Naive thymus-derived CD8-positive, alpha-beta T cell (primary cell): Measurements from ENCODE around the gene HMGXB4. TPM values are rescaled to one million over a fixed set of nuclear protein-coding genes. Genes with fewer than 3 reads are reported as not detected.

Experiments used
- ATAC-seq, 2 donors: fragments of 150-1000 bp; cut with Tn5 transposase in 1 of 2; sonication (Bioruptor Pico), chemical (Tn5 transposase) in 1 of 2; 1 replicate in 1 of 2; 2 replicates in 1 of 2; pipeline ENCODE4 v1.10.0; 2021; ENCODE audit warnings: mild to moderate bottlenecking in 2 of 2, moderate library complexity in 2 of 2
- POLR2A ChIA-PET: fragments of 350-600 bp; sonication (Branson Sonifier 250); formaldehyde crosslinking; loops from one replicate; lab custom pipeline; 2021; ENCODE audit warnings: antibody characterized with exemption; lab: Charles Lee
- DNase-seq, 10 donors: peaks; one replicate each; pipeline versions ENCODE4 v3.0.0 to v3.0.0-alpha.2; 2020 to 2022
- H3K27ac Mint-ChIP-seq, 10 donors: one replicate each; pipeline ENCODE4 v1.8.0; 2020 to 2022; ENCODE audit warnings: mild to moderate bottlenecking in 10 of 10, mixed read lengths in 10 of 10, moderate library complexity in 4 of 10, inconsistent platforms in 1 of 10
- H3K27me3 Mint-ChIP-seq, 5 donors: one replicate each; pipeline ENCODE4 v1.8.0; 2021 to 2022; ENCODE audit warnings: mixed read lengths in 5 of 5
- H3K36me3 Mint-ChIP-seq, 3 donors: one replicate each; pipeline ENCODE4 v1.8.0; 2020 to 2022; ENCODE audit warnings: mixed read lengths in 3 of 3, mild to moderate bottlenecking in 2 of 3, inconsistent platforms in 1 of 3
- H3K4me1 Mint-ChIP-seq, 4 donors: one replicate each; pipeline ENCODE4 v1.8.0; 2021 to 2022; ENCODE audit warnings: mixed read lengths in 4 of 4
- H3K4me3 Mint-ChIP-seq, 10 donors: one replicate each; pipeline ENCODE4 v1.8.0; 2020 to 2022; ENCODE audit warnings: mild to moderate bottlenecking in 10 of 10, mixed read lengths in 10 of 10, moderate library complexity in 6 of 10, inconsistent platforms in 1 of 10
- H3K9me3 Mint-ChIP-seq, 9 donors: one replicate each; pipeline ENCODE4 v1.8.0; 2020 to 2022; ENCODE audit warnings: mixed read lengths in 9 of 9, mild to moderate bottlenecking in 3 of 9, inconsistent platforms in 1 of 9, moderate library complexity in 1 of 9
- microRNA-seq: library from miRNA; unstranded; fragments of <30 nt; microRNA quantifications from one replicate; pipeline ENCODE4 v1.2.0, GENCODE V29; 2022; ENCODE audit warnings: borderline microRNAs expressed
- polyA plus RNA-seq, 3 donors: library from polyadenylated mRNA; unstranded; fragments of 300-500 nt; fragmentation: Illumina TruSeq; gene quantifications; one replicate each; pipeline ENCODE4 v1.2.3, GENCODE V29; 2021
- total RNA-seq, 8 experiments: library from RNA in 2 of 8; stranded (reverse) in 2 of 8; gene quantifications; one replicate each; pipeline ENCODE4 v1.2.3 and lab custom pipeline; 2021 to 2026

HMGXB4 gene
- total and polyA plus RNA-seq, 5 experiments from 2014 or later: 7.9 to 32.6 (median 17.8) TPM

DNA sequence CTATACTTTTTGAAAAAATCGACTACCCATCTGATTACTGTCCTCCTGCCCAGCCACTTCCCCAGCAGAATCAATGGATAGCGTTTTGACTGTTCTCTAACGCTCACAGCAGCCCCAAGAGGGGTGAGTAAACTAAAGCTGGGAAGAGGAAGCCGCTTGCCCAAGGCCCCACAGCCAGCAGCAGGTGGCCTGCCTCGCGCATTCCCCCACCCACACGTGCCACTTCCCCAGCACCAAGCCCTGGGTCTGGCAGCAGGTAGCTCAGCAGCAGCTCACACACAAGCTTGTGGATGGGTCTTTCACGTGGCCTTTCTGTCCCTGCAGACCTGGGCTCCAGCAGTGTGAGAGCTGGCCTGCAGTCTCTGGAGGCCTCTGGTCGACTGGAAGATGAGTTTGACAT, 76.7 kb downstream of the HMGXB4 start:
- H3K4me3 Mint-ChIP-seq: no peak overlapping the region
- peaks cover 8 to 38% (median 20%) of the 10 kb centered on the region in 4 donors for H3K4me1 Mint-ChIP-seq
- H3K27me3 Mint-ChIP-seq: no peaks in the 10 kb centered on the region
- H3K36me3 Mint-ChIP-seq: peaks cover 0 to 47% (median 0%) of the 10 kb centered on the region in 3 donors
- no peak for ATAC-seq
- H3K9me3 Mint-ChIP-seq: no peaks in the 10 kb centered on the region
- peak overlapping the region in 5 of 10 donors; percentile 13 to 80 (median 38) for H3K27ac Mint-ChIP-seq
- DNase-seq: no peak
- POLR2A ChIA-PET: interaction anchor here (1.1 kb wide), 1 partner anchor 33 kb away, joined by 3 read pairs; no protein-coding TSS in a partner anchor

DNA sequence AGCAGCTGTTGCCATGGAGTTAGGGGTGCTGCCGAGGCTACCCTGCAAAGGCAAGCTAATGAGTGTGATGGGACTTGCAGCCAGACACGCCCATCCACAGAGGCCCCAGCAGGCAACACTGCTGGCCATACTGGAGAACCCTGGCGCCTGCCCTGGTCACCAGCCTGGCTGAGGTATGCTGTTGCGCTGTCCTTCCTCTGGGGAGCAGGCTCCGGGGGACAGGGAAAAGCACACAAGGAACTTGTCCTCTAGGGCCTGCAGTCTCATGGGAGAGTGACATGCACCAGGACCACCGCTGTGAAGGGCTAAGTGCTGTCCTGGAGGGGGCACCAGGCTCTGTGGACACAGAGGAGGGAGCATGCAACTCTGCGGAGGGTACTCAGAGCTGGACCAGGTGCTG, 78.2 kb downstream of the HMGXB4 start:
- Mint-ChIP-seq H3K4me1 (peaks cover 2 to 23% (median 10%) of the 10 kb centered on the region in 4 donors), H3K27ac (peak overlapping the region in 3 of 10 donors; percentile 37 to 47 (median 43)), H3K4me3 (no peak overlapping the region), H3K27me3 (no peaks in the 10 kb centered on the region), H3K9me3 (no peaks in the 10 kb centered on the region), H3K36me3 (peaks cover 0 to 54% (median 2%) of the 10 kb centered on the region in 3 donors)
- POLR2A ChIA-PET: interaction anchor here (0.5 kb wide), 1 partner anchor 28 kb away, joined by 5 read pairs; no protein-coding TSS in a partner anchor
- DNase-seq (no peak), ATAC-seq (no peak)

DNA sequence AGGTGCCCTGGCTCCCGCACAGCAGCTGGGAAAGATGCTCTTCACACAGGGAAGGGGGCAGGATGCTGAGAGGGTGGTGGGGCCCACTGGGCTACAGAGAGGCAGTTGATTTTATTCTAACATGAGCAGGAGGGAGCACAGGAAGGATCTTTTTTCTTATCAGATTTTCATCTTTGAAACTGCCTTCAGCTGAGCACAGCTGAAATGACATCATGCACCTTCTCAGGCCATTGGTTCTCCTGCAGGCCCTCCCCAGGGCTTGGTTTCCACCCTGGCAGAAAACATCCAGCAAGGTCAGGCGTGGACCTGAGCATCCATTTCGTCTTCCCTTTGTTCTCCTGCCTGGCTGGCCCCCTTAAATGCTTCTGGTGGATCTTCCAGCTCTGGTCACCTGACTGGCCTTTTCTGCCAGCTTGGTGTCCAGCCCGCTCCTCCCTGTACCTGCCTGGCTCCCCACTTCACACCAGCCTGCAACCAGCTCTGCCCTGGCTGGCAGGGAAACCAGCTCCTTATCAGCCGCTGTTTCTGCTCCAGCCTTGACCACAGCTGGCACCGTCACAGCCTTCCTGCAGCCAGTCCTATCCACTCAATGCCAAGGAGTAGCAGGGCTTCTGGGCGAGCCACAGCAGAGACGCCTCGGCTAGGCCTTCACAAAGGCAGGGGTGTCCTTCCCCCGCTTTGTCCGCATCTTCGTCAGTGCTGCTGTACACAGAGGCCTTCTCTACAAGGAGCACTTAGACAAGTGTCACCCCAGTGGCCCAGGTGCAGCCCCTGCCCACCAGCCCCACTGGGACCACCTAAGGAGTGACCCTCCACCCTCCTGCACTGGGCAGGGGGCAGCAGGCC, 78.9 kb downstream of the HMGXB4 start:
- Mint-ChIP-seq H3K4me3 (no peak overlapping the region), H3K27me3 (no peaks in the 10 kb centered on the region), H3K36me3 (peaks cover 0 to 56% (median 2%) of the 10 kb centered on the region in 3 donors), H3K27ac (peak overlapping the region in 2 of 10 donors; percentile 72 to 76), H3K4me1 (peaks cover 0 to 16% (median 5%) of the 10 kb centered on the region in 4 donors), H3K9me3 (no peaks in the 10 kb centered on the region)
- DNase-seq (no peak), ATAC-seq (no peak)
- POLR2A ChIA-PET: no interaction called here

- H3K27ac Mint-ChIP-seq: peak overlapping the region in 3 of 10 donors; percentile 8 to 61 (median 24)
- POLR2A ChIA-PET: no interaction called here
- DNase-seq (no peak), ATAC-seq (peak; percentile 42 to 62)
- no peak overlapping the region for H3K4me3 Mint-ChIP-seq
- H3K4me1 Mint-ChIP-seq: peaks cover 0 to 12% (median 4%) of the 10 kb centered on the region in 4 donors
- H3K9me3 Mint-ChIP-seq: no peaks in the 10 kb centered on the region
- H3K36me3 Mint-ChIP-seq: peaks cover 0 to 42% (median 2%) of the 10 kb centered on the region in 3 donors
- no peaks in the 10 kb centered on the region for H3K27me3 Mint-ChIP-seq
These were observed 80.6 kb downstream of the HMGXB4 start for GRCh38 chr22:35337932-35338331.

DNA sequence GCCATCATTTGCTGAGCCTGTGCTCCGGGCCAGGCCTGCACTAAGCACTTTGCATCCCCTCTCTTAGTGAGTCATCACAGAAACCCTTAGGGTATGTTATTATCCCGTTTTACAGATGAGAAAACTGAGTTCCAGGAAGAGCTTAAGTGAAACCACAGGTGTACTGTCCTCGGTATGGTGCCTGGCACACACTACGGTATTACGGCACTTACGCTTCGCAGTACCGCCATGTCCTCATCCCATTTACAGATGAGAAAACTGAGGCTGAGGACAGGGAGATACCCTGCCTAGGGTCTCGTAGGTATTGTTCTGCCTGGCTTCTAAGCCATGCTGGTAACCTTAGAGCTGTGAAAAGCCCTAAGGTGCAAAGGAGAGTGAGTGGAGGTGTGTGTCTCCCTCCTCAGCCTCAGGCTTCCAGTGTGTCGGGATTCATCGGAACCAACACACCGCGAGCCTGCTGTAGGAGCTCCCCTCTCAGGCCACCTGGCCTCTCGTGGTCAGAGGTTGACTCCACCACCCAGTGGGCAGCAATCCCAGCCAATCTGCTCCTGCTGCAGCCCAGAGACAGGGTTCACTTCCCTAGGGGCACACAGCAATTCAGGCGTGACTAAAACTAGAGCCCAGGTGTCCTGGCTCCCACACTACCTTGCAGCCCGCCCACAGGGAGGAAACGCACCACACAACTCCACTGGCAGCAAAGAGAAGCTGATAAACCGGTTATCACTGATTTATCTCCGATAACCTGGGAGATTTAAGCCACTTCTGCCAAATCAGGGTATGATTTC, 84.0 kb downstream of the HMGXB4 start:
- H3K36me3 Mint-ChIP-seq: peaks cover 0 to 28% (median 2%) of the 10 kb centered on the region in 3 donors
- ATAC-seq: no peak
- H3K4me1 Mint-ChIP-seq: no peaks in the 10 kb centered on the region
- H3K27me3 Mint-ChIP-seq: no peaks in the 10 kb centered on the region
- POLR2A ChIA-PET: no interaction called here
- DNase-seq: no peak
- no peaks in the 10 kb centered on the region for H3K9me3 Mint-ChIP-seq
- H3K27ac Mint-ChIP-seq: no peak overlapping the region
- H3K4me3 Mint-ChIP-seq: no peak overlapping the region

DNA sequence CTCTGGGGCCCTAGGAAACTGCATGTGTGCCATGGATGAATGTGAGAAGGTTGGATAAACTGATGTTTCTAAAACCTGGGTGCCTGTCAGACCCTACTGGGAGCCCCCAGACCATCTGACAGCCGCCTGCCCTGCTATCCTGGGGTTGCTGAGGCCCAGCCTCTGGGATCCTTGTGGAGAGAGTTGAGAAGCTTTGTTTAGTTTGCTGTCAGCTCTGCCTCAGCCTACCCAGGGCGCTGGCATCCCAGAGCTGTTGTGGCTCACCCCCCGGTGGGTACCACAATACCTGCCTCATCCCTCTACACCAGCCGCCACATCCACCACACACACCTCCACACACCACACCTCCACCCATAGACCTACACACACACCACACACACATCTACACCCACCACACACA, 85.1 kb downstream of the HMGXB4 start:
- POLR2A ChIA-PET: interaction anchor here (0.6 kb wide), 1 partner anchor 64 kb away, joined by 6 read pairs; no protein-coding TSS in a partner anchor
- H3K36me3 Mint-ChIP-seq: peaks cover 0 to 28% (median 2%) of the 10 kb centered on the region in 3 donors
- no peaks in the 10 kb centered on the region for H3K4me1 Mint-ChIP-seq
- ATAC-seq: peak in 1 of 2 donors; percentile 27
- H3K27ac Mint-ChIP-seq: no peak overlapping the region
- H3K4me3 Mint-ChIP-seq: no peak overlapping the region
- no peaks in the 10 kb centered on the region for H3K27me3 Mint-ChIP-seq
- H3K9me3 Mint-ChIP-seq: no peaks in the 10 kb centered on the region
- no peak for DNase-seq

DNA sequence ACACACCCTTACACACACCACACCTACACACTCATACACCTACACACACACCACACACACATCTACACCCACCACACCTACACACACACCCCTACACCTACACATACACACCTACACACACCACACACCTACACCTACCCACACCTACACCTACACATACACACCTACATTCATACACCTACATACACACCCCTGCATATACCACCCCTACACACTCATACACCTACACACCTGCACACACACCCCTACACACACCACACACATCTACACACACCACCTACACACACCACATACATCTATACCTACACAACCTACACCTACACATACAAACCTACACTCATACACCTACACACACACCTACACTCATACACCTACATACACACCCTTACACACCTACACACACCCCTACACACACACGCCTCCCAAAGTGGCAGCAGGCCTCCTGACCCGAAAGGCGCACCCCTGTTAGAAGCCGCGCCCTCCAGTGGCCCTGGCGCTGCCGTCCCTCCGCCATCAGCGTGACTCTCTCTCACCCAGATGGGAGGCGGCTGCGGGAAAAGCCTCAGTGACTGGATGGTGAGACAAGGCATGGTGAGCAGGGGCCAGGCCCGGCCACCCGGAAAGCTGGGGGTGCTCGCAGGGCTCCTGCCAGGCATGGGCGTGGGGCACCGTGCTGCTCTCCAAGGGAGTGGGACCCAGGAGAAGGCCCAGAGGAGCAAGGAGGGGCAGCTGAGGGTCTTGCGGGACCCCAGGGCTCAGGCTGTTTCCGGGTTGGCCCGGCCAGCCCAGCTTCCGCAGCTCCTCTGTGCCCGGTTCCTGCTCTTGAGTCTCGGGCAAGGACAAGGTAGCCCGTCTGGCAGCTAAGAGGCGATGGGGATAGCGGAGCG, 86.6 kb downstream of the HMGXB4 start:
- H3K36me3 Mint-ChIP-seq: peaks cover 0 to 23% (median 2%) of the 10 kb centered on the region in 3 donors
- H3K9me3 Mint-ChIP-seq: no peaks in the 10 kb centered on the region
- POLR2A ChIA-PET: interaction anchor here (1.0 kb wide), 1 partner anchor 13 kb away, joined by 3 read pairs; no protein-coding TSS in a partner anchor
- no peaks in the 10 kb centered on the region for H3K4me1 Mint-ChIP-seq
- no peak for DNase-seq
- no peaks in the 10 kb centered on the region for H3K27me3 Mint-ChIP-seq
- no peak for ATAC-seq
- H3K27ac Mint-ChIP-seq: no peak overlapping the region
- H3K4me3 Mint-ChIP-seq: no peak overlapping the region

GRCh38 chr22:35344956-35345690, 87.8 kb downstream of the HMGXB4 start:
- ATAC-seq (no peak), DNase-seq (no peak)
- Mint-ChIP-seq H3K27me3 (no peaks in the 10 kb centered on the region), H3K9me3 (no peaks in the 10 kb centered on the region), H3K4me1 (peaks cover 0 to 3% (median under 1%) of the 10 kb centered on the region in 4 donors), H3K36me3 (peaks cover 0 to 14% (median 1%) of the 10 kb centered on the region in 3 donors), H3K4me3 (no peak overlapping the region), H3K27ac (peak overlapping the region in 1 of 10 donors; percentile 55)
- POLR2A ChIA-PET: interaction anchor here (1.0 kb wide), 1 partner anchor 14 kb away, joined by 3 read pairs; no protein-coding TSS in a partner anchor

Small RNA genes within 50 kb of the gene (microRNA-seq; reads per million reads assigned to microRNA genes)
- 3.4 reads per million, percentile 4 among the genes with 10 or more reads in this experiment for gene MIR3909
- not detected for gene MIR6069

Other genes with a start within 250 kb of the HMGXB4 start
- gene ISX, start 191.3 kb upstream of the HMGXB4 start, total RNA-seq: not detected
- not detected for gene ISX, start 191.3 kb upstream of the HMGXB4 start, polyA plus RNA-seq
- gene TOM1, start 42.4 kb downstream of the HMGXB4 start, total RNA-seq: 10 to 100 TPM; 45.9 to 47.8 TPM
- 10 to 100 TPM; 26.6 to 29.6 (median 29.2) TPM for gene TOM1, start 42.4 kb downstream of the HMGXB4 start, polyA plus RNA-seq
- gene HMOX1, start 123.6 kb downstream of the HMGXB4 start, total RNA-seq: 1 to 10 TPM; 2.6 to 3.1 TPM
- gene HMOX1, start 123.6 kb downstream of the HMGXB4 start, polyA plus RNA-seq: under 1 TPM in 1 of 3 donors, not detected in 2; 0.65 TPM
- gene MCM5, start 142.6 kb downstream of the HMGXB4 start, total RNA-seq: 10 to 100 TPM; 64.3 to 68.1 TPM
- 10 to 100 TPM; 22.3 to 25.6 (median 25.6) TPM for gene MCM5, start 142.6 kb downstream of the HMGXB4 start, polyA plus RNA-seq